GM21528 (cell line): ENCODE data around the gene SPEF1.
"Not testable (repeated sequence)": the region's sequence is repeated elsewhere in the genome, so short reads cannot be mapped to it uniquely, and the experiment has no call there.

ENCODE experiments used
- ATAC-seq: cut with Tn5 transposase; IDR thresholded peaks from one replicate; pipeline ENCODE4 v1.9.1; 2021; ENCODE audit warnings: mild to moderate bottlenecking, moderate library complexity; ENCODE audit not compliant: unreplicated experiment, low FRiP score

Gene SPEF1, protein sequence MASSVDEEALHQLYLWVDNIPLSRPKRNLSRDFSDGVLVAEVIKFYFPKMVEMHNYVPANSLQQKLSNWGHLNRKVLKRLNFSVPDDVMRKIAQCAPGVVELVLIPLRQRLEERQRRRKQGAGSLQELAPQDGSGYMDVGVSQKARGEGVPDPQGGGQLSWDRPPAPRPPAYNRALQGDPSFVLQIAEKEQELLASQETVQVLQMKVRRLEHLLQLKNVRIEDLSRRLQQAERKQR

DNA sequence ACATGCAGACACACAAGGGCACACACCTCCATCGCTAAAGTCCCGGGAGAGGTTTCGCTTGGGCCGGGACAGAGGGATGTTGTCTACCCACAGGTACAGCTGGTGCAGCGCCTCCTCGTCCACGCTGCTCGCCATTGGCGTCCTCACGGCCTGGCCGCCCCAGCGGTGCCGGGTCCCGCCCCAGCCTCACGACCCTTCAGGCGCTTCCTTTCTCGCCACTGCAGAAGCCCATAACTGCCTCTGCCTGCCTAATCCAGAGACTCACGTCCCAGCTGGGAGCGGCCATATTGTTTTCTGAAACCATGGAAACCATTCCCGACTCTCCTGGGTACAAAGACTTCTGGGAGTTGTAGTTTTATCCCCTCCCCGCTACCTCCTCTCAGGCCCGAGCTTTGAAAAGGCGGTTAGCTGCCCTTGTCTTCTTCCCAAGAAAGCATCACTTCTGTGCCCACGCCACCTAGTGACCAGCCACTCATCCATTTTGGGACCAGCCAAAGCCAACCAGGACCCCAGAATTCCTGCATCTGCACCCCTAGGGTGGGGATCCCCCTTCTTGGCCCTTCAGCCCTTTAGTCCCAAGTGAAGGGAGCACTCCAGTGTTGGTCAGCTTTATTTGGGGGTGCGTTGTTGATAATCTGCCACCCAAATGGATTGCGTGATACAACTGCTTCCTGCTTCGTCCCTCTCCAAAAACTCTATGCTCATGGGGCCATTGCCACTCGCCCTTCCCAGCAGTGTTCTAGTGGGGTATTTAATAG, at the start of gene SPEF1:
SPEF1 (minus strand) TSS at position 296 of the 758 bp plus-strand sequence; CDS start at position 135, 161 bp downstream.
- peak; percentile 43 for ATAC-seq

DNA sequence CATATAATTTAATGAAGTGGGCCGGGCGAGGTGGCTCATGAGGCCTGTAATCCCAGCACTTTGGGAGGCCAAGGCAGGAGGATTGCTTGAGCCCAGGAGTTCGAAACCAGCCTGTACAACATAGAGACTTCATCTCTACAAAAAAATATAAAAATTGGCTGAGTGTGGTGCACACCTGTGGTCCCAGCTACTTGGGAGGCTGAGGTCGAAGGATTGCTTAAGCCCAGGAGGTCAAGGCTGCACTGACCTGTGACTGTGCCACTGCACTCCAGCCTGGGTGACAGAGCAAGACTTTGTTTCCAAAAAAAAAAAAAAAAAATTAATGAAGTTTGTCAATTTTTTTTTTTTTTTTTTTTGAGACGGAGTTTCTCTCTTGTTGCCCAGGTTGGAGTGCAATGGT, 48.6 kb upstream of the SPEF1 start:
- ATAC-seq = not testable (repeated sequence)

DNA sequence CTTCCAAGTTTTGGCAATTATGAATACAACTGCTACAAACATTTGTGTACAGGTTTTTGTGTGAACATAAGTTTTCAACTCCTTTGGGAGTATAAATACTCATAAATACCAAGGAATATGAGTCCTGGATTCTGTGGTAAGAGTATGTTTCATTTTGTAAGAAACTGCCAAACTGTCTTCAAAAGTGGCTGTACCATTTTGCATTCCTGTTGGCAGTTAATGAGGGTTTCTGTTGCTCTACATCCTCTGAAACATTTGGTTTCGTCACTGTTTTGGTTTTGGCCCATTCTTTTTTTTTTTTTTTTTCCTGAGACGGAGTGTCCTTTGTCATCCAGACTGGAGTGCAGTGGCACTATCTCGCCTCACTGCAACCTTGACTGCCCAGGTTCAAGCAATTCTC, 47.5 kb upstream of the SPEF1 start:
- ATAC-seq = no peak

DNA sequence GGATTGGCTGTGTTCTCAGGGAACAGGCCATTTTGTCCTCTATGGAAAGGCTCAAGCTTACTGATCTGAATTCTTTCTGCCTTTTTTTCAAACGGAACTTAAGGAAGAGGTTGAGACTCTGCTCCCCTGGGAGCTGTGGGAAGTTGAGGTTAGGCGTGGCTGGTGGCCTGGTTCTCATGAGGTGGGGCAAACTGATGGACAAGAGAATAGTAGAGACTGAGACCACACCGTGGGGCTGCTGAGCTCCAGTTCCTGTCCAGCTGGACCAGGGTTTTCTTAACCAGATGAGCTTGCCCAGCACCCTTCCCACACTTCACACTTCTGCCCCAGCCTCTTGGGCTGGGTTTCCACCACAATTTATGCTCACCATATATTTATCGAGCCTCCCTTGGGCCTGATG, 45.2 kb upstream of the SPEF1 start:
- ATAC-seq = no peak

DNA sequence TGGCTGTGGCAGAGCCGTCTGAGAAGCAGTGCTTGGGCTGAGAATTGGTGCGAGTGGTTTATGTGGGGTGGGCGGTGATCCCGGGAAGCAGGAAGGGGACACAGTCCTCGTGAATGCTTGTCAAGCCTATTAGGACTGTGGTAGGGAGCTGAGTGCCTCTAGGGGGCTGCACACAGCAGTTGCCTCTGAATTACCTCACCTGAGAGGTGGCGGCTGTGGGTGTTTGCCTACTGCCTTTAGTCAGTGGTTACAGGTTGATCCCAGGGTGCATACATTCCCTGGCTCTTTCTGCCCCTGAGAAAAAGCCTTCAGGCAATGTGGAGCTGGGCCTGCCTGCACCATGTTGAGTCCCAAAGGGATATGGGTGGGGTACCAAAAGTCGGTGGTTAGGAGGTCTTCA, 44.3 kb upstream of the SPEF1 start:
- ATAC-seq = no peak

DNA sequence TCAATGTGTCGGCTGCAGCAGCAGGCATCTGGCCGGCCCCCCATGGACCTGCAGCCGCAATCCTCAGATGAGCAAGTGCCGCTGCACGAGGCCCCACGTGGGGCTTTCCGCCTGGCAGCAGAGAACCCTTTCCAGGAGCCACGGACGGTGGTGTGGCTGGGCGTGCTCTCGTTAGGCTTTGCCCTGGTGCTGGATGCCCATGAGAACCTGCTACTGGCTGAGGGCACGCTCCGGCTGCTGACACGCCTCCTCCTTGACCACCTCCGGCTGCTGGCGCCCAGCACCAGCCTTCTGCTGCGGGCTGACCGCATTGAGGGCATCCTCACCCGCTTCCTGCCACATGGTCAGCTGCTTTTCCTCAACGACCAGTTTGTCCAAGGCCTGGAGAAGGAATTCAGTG, 42.6 kb upstream of the SPEF1 start:
- no peak for ATAC-seq

DNA sequence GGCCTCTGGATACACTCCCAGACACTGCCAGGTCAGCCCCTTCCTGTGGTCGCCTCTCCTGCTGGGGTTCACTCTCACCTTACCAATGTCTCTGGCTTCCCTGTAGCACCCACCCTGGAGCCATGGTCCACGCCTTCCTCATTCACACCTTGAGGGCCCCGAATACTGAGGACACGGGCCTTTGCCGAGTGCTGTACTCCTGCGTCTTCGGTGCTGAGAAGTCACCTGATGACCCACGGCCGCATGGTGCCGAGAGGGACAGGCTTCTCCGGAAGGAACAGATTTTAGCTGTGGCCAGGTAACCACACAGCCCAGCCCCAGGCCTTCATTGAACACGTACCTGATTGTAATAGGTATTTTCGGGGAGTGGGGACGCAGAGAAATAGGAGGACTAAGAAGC, 40.7 kb upstream of the SPEF1 start:
- ATAC-seq = no peak

DNA sequence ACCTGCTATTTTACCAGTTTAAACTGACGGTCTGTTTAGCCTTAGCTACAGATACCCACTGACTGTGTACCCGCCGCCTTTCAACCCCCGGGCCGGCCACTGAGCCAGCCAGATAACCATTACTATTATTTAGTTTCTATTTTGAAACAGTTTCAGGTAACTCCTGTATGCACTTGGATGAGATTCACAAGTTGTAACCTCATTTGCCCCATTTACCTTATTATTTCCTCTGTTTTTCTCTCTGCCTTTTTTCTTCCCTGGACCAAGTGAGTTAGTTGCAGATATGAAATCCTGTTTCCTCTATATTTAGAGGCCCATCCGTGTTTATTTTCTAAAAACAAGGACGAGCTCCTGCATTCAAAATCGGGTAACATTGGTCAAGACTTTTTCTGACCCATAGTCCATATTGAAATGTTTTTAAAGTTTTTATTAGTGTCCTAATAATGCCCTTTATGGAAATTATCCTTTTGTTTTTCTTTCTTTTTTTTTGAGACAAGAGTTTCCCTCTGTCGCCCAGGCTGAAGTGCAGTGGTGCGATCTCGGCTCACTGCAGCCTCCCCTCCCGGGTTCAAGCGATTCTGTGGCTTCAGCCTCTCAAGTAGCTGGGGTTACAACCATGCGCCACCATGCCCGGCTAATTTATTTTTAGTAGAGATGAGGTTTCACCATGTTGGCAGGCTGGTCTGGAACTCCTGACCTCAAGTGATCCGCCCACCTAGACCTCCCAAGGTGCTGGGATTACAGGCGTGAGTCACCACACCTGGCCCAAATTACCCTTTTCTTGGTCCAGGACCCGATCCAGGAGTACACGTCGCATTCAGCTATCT, 39.9 kb upstream of the SPEF1 start:
- peak; percentile 9 for ATAC-seq

DNA sequence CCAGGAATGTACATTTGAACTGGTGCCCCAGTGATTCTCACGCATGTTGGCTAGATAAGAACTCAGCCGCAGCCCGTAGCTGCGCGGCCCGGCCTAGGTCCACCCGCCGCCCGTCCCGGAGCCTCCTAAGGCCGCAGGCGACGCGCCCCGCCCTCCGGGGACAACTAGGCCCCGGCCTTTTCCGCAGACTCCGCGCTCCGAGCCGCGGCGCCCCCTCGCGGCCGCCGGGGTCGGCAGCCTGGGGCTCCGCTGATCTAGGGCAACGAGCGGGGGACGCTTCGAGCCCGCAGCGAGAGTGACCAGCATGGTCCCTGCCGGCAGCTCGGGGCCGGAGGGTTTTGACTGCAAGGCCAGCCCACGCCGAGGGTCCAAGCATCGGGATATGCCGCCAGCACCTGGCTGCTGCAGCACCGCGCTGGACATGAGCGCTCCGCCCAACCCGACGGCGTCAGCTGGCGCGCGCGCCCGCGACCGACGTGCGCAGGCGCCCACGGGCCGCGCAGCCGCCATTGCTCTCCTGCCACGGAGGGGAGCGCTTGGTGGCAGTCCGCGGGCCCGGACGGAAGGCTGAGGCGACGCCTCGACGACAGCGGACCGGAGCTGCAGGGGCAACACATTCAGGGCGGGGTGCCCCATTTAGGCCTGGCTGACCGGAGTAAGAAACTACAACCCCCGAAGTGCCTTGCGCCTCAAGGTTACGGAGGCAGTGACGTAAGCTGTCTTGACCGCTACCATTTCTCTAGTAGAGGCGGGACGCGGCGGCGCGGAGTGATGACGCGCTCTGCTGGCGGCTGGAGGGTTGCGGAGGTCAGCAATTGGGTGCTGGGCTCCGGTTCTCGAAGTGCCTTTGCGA, 39.0 kb upstream of the SPEF1 start, which contains the start of gene AP5S1:
AP5S1 (plus strand) TSS at position 500 of the 853 bp plus-strand sequence. CDS start 1,571 bp downstream, outside the sequence.
- ATAC-seq = peak; percentile 85

DNA sequence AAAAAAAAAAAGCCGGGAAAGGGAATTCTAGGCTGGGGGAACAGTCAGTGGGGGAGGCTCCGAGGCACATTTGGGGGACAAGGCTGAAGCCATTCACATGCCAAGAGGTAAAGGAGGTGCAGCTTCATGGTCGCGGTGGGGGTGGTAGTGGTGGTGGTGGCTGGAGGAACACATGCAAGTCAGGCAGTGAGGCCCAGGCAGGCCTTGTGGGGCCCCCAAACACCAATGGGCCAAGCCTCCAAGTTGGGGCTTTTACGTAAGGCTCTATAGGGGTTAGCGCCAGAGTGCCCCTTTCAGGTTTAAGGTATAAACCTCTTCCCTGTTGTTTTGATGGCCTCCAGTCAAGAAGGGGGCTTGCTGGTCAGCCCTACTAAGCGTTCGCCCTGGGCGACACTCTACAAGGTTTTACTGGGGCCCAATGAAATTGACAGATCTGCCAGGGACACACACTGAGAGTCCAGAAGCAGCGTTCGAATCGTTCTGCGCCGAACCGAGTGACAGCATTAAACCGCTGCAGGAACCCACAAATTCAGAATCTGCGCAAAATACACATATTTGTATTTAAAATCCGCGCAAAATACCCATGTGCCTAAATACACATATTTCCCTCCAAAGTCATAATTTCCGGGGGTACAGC, 38.3 kb upstream of the SPEF1 start:
- ATAC-seq = no peak

DNA sequence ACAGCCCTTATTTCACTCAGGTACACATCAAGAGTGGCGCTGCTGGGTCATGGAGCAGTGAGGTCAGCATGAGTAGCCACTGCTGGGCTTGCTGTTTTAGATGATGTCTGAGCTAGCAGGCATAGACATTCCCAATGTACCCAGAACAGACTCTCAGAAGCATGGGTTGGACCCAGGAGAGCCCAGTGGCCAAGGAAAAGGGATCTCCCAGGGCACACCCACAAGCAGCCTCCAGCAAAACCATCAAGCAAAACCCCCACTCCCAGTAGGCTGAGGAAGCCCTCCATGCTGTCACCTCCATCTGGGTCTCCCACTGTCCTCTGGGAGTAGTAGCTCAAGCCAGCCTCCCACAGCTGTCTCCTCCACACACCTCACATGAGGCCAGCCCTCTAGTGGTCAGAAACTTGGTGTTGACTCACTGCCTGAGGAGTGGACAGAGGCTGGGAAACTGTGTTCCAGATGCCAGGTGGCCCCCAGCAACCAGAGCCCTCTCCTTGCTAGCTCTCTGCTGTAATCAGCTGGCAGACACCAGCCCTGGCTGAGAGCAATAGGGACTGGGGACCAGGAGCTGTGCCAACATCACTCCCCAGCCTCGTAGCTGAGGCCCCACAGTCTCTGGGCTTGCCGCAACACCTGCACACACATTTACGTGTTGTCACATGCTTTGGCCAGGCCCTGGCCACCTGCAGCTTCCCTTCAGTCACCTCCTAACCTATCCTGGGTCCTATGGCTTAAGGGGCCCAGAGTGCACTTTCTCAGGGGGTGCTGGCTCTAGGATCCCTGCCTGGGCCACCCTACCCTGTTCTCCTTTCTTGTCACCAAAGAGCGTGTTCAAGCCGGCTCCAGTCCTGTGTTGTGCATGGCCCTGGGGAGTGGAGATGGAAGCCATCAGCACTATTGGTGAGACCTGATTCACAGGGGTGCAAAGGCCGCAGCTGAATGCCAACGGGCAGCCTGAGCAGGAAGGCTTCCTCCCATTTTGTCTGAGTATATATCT, 37.2 kb upstream of the SPEF1 start:
- no peak for ATAC-seq

DNA sequence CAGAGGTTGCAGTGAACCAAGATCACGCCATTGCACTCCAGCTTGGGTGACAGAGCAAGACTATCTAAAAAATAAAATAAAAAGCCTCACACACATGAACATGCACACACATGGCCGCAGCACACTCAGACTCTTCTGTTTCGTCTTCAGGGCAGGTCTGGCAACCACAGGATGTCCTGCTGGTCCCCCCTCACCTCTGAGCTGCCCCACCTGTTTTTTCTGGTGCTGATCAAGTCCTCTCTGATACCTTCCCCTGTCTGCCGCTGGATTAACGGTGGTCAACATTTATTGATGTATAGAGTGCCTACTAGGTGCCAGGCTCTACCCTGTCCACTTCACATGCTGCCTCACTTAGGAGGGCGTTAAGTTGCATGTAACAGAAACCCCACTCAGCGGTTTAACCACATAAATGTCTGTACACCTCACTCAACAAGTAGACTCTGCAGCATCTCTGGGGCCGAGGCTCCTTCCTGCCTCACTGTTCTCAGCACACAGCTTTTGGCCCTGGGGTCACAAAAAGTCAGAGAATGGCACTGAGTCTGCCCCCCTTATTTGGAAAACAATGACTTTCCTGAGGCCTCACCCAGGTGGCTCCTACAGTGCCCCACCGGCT, 34.6 kb upstream of the SPEF1 start:
- ATAC-seq = no peak

DNA sequence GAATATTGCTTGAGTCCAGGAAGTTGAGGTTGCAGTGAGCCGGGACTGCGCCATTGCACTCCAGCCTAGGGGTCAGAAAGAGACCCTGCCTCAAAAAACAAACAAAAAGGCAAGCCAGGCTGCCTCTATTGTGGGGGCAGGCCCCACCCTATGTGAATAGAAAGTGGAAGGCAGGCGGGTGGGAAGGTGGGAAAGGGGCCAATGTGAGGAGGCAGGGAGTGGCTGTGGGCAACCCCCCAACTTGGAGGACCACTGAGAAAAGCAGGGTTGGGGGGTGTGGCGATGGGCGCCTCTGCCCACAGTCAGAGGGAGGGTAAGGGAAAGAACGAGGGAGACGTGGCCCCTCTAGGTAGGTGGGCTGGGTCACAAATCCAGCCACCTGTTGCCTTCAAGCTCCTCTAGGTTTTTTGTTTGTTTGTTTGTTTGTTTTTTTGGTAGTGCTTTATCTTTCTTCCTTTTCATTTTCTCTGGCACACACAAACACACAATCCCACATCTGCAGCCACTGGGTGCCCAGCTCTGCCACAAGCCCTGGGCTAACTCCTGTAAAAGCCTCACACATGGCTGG, 33.8 kb upstream of the SPEF1 start:
- no peak for ATAC-seq

DNA sequence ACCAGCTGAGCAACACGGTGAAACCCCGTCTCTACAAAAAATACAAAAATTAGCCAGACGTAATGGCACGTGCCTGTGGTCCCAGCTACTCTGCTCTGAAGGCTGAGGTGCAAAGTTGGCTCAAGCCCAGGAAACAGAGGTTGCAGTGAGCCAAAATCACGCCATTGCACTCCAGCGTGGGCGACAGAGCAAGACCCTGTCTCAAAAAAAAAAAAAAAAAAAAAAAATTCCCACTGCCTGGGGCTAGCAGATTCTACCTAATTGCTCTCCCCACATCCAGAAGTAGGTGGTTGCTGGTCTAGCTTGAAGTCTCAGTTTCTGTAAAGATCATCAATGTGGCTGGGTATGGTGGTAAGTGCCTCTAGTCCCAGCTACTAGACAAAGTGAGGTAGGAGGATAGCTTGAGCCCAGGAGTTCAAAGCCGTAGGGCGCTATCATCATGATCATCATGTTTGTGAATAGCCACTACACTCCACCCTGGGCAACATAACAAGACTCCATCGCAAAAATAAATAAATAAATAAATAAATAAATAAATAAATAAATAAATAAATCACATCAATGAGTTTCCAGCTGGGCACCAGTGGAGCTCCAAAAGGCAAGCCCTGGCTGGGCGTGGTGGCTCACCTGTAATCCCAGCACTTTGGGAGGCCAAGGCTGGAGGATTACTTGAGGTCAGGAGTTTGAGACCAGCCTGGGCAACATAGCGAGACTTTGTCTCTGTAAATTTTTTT, 32.8 kb upstream of the SPEF1 start:
- ATAC-seq = no peak

DNA sequence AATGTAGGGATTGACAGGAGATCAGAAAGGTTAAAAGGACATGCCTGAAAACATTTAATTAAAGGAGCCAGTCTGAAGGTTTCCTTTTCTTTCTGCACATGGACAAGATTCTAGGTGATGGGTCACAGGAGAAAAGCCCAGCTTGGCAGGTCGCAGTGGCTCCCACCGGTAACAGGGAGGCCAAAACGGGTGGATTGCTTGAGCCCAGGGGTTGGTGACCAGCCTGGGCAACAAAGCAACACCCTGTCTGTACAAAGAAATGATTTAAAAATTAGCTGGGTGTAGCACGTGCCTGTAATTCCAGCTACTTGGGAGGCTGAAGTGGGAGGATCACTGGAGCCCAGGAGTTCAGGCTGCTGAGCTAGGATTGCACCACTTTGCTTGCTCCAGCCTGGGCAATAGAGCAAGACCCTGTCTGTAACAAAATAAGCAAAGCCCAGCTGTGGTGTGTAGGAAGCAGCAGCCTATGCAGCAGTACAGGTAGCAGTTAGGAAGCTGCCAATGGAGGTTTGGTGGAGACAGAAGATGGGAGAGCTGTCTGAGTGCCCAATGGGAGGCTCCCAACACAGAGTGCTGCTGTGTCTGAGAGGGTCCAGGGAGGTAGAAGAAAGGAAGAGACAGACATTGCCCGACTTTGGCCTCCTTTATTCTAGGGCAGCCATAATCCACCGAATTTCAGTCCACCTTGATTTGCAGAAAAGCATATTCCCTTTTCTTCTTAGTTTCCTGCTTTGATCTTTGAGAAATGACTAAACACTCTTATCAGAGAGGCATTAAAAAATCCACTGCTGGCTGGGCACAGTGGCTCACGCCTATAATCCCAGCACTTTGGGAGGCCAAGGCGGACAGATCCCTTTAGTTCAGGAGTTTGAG, 32.0 kb upstream of the SPEF1 start:
- ATAC-seq = no peak

DNA sequence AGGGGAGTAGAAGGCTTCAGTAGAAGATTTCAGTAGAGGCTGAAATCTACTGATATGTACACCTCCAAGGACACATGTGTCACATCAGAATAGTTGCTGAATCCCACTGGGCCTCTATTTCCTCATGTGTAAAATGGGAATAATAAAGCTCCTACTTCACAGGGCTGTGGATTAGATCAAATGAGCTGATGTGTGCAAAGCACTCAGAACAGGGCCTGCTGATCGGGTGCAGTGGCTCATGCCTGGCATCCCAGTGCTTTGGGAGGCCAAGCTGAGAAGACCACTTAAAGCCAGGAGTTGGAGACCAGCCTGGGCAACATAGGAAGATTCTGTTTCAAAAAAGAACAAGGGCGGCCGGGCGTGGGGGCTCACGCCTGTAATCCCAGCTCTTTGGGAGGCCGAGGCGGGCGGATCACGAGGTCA, 31.0 kb upstream of the SPEF1 start:
- ATAC-seq = no peak
